GM19351 (cell line): ENCODE measurements around the gene KNSTRN.

Experiments
- ATAC-seq: cut with Tn5 transposase; IDR thresholded peaks from one replicate; pipeline ENCODE4 v1.9.1; 2021; ENCODE audit warnings: mild to moderate bottlenecking, moderate library complexity; ENCODE audit not compliant: unreplicated experiment

The KNSTRN gene

DNA sequence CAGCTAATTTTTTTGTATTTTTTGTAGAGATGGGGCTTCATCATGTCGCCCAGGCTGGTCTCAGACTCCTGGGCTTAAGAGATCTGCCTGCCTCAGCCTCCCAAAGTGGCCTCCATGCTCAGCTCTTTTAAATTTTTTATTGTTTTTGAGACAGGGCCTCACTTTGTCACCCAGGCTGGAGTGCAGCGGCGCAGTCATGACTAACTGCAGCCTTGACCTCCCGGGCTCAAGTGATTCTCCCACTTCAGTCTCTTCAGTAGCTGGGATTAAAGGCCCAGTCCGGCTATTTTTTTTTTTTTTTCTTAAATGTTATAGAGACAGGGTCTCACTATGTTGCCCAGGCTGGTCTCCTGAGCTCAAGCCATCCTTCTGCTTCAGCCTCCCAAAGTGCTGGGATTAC, 43.2 kb downstream of the KNSTRN start:
- ATAC-seq: no peak

- ATAC-seq: no peak
Measured at GRCh38 chr15:40427188-40427587, 44.7 kb downstream of the KNSTRN start.

DNA sequence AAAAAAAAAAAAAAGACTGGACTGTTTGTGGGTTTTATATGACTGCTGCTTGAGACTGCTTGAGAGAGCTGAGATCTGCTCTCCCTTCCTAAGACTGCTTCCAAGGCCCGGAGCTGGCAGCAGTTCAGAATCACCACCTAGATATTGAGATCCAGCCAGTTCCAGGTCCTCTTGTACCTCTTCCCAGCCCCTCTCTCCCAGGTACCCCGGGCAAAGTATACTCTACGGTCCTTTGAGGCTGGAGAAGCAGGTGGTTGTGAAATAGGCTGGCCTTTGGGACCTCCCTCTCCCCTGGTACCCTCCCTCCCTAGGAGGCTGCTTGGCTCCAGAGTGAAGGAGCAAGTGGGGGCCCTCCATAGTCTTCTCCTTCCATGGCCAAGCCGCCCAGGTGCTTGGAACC, 45.7 kb downstream of the KNSTRN start:
- ATAC-seq: no peak

GRCh38 chr15:40429068-40429710, 46.7 kb downstream of the KNSTRN start:
- ATAC-seq: no peak

DNA sequence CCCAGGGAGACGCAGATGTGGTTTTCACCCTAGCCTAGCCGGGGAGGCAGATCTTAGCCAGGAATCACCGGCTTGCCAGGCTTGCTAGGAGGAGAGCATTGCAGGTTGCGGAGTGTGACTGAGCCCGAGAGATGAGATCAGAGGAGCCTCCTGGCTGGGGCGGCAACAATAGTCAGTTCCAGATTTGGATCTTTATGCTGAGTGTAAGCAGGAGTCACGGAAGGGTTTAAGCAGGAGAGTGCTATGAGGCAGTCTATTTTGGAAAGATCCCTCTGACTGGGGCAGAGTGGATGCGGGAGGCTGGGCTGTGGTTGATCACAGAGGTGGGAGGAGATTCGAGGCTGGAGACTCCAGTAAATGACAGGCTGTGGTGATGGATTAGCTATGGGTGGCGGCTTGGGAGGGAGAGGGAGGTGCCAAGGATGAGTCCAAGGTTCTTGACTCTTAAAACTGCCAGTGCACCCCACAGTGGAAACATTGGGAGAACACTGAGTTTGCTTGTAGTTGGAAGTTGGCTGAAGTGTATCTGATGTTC, 47.8 kb downstream of the KNSTRN start:
- ATAC-seq: no peak

- no peak for ATAC-seq
Measured at GRCh38 chr15:40435023-40435709, 52.6 kb downstream of the KNSTRN start.

DNA sequence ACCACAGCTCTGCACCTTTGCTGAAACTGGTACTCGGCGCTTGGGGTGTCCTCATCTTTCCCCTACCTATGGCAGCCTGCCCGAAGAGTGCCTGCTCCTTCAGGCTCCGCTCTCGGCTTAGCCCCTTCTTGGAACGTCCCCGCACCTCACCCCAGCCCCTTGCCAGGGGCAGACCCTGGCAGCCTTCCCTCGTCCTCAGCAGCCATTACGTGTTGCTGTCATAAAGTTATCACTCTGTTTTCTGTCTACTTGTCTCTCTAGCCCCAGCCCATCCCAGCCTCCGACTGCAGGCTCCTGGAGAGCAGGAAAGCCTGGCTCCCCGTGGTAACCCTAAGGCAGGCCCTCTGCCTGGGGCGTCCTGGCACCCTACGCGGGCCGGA, 53.2 kb downstream of the KNSTRN start:
- ATAC-seq: no peak

GRCh38 chr15:40436116-40436891, 53.8 kb downstream of the KNSTRN start:
- no peak for ATAC-seq

GRCh38 chr15:40436892-40437751, 54.6 kb downstream of the KNSTRN start:
- no peak for ATAC-seq

GRCh38 chr15:40437752-40438687, 55.5 kb downstream of the KNSTRN start:
- no peak for ATAC-seq

DNA sequence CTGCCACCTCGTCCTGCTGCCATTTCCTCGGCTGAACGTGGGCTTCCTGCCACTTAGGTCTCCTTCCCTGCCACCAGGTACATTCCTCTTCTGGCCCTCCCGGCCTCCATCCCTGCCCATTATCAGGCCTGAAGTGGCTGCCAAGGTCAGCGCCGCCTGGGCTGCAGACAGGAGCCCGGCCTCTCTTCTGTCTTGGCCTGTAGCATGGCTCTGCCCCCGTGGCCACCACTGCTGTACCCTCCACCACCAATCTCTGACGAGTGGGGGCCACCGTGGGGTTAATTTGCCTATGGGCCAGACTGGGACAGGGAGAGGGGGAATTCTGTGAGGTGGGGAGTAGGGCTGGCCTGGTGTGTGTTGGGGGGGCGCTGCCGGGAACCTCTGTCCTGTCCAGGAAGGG, 56.2 kb downstream of the KNSTRN start:
- no peak for ATAC-seq

DNA sequence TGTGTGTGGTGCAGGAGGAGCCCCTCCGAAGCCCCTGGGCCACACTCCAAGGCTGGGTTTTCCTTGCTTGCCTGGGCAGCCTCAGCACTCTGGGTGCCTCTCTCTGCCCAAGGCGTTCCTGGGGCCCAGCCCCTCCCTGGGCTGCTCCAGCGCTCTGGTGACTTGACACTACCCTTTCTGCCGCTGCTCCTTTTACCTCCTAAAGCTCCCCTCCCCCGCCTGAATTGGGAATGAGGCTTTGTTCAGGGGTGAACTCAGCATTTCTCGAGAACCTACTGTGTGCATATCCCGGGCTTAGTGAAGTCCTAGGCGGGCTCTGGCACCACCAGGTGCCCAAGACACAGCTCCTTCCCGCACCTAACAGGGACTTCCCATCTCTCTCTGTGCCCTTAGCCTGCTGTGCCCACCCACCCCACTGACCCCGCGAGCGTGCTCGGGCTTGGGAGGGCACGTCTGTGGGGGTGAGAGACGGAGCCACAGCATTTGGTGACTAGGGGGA, 57.0 kb downstream of the KNSTRN start:
- no peak for ATAC-seq

DNA sequence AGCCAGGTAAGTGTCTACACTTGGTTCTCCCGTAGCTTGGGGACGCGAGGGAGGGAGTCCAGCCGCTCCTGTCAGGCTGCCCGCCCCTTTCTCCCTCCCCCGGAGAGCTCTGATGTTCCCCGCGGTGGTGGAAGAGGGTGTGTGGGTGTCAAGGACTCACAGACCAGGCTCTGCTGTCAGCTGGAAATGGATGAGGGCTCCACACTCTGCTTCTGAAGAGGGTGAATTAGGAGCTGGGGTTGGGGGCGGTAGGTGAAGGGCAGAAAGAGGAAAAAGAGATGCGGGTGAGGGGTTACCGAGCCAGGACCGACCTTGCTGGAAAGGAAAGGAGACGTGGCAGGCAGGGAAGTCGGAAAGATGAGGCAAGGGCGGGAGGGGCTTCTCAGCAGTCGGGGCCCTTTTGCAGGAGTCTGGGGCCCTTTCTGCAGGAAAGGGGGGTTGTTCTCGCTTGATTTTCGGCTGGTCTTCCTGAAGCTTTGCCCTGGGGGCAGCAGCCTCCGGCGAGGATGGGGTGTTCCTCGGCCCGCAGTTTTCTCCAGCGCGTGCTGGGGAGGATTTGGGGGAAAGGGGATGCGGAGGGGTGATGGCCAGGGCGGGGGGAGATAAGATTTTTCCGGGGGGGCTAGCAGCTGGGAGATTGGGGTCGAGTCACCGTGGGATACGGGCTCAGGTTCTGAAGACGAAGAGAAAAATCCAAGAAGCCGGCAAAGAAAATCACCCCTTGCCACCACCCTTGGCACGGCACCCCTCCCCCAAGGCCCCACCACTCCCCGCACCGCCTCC, 57.6 kb downstream of the KNSTRN start:
- no peak for ATAC-seq

DNA sequence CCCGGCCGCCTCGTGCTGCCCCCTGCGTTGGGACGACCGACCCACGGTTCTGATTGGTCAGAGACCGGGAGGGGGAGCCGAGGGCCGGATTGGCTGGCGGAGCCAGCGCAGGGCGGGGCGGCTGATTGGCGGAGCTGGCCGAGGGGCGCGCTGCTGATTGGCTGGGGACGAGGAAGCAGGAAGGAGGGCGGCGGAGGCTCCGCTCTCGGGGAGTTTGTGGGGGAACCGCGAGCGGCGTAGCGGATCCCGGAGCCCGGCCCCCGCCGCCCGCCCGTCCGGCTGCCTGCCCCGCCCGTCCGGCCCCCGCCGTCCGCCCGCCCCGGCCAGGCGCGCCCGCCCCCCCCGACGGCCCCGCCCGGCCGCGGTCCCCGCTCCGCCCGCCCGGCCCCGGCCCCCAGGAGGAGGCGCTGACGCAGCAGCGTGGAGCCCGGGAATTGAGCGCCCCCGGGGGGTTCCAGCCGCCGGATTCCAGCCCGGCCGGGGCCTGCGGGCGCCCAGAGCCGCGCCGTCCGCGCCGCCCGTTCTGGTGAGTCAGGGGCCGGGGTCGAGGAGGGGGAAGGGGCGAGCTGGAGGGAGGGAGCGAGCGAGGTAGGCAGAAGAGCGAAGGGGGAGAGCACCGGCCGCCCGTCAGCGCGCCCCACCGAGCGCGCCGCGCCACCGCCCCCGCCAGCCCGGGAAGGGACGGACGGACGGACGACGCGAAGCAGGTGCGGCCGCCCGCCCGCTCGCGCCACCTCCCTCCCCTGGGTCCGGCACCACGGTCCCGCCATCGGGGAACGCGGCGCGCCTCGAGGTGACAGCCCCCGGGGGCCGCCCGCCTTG, 58.4 kb downstream of the KNSTRN start, which contains the start of gene BAHD1:
TSS of gene BAHD1 (plus strand) at position 211 of the 822 bp plus-strand sequence. CDS start 17,512 bp downstream, outside the sequence.
- ATAC-seq: peak; percentile 87

GRCh38 chr15:40441565-40442531, 59.3 kb downstream of the KNSTRN start:
- no peak for ATAC-seq

DNA sequence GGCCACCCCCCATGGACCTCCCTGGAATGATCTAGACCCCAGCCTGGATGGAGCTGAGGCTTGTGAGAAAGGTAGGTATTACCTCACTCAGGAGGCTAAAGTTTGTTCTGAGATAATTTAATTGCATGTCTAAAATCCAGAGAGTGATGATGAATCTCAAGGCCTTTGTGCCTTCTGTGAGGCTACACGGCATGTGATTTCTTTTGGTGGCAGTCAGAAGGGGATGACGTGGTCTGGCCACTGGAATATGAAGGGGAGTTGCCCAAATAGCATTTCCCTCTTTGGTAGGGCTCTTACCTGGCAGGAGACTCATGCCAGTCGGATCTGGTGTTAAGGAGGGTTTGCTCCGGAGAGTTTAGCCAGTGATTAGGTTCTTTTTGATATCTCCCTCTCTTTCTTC, 60.7 kb downstream of the KNSTRN start:
- ATAC-seq: no peak

GRCh38 chr15:40443846-40444245, 61.3 kb downstream of the KNSTRN start:
- no peak for ATAC-seq
